H1 (cell line): Measurements from ENCODE around the gene CCDC171.

Experiments
- CREB1 ChIP-seq: IDR thresholded peaks from 2 replicates; pipeline ENCODE4 v1.6.1; 2012; ENCODE audit warnings: inconsistent platforms
- POLR2A ChIP-seq, 2 experiments: IDR thresholded peaks; 1 replicate in 1 of 2; 2 replicates in 1 of 2; pipeline ENCODE4 v1.6.1; 2011; ENCODE audit warnings: low read depth in 2 of 2, low read length in 2 of 2, mild to moderate bottlenecking in 2 of 2; ENCODE audit errors: control extremely low read depth in 1 of 2
- POU5F1 ChIP-seq: IDR thresholded peaks from 2 replicates; pipeline ENCODE4 v1.6.1; 2011; ENCODE audit warnings: low read depth, mild to moderate bottlenecking, low read length, moderate library complexity
- RFX5 ChIP-seq: IDR thresholded peaks from 2 replicates; pipeline ENCODE4 v1.6.1; 2011; ENCODE audit warnings: low read depth, low read length, improper control_type of control experiment, borderline replicate concordance
- SP2 ChIP-seq: IDR thresholded peaks from 2 replicates; pipeline ENCODE4 v1.6.1; 2012; ENCODE audit warnings: mild to moderate bottlenecking, low read length, inconsistent platforms
- TCF12 ChIP-seq: IDR thresholded peaks from 2 replicates; pipeline ENCODE4 v1.6.1; 2011; ENCODE audit warnings: low read depth, mild to moderate bottlenecking, low read length

GRCh38 chr9:15782106-15782505 lies 229.3 kb downstream of the CCDC171 start:
- TF ChIP-seq RFX5, result no peak
- no peak for TF ChIP-seq POLR2A (IDR thresholded peaks at IDR 0.05; ENCODE audit: control extremely low read depth in 1 of 2, low read depth in 2 of 2, low read length in 2 of 2)
- TF ChIP-seq CREB1, result no peak
- TF ChIP-seq SP2, result no peak
- no peak for TF ChIP-seq TCF12
- TF ChIP-seq POU5F1, result no peak
